ENCODE results near the gene CXCL17. TPM values are rescaled to one million over a fixed set of nuclear protein-coding genes. Genes with fewer than 3 reads are reported as not detected.
"Not testable (repeated sequence)": the region's sequence is repeated elsewhere in the genome, so short reads cannot be mapped to it uniquely, and the experiment has no call there.

The CXCL17 gene
- not detected for total RNA-seq (2021; fragmentation: NEBNext Ultra II Directional; extraction: Animal tissue kit (Norgen Biotek cat#: 25700))
- long read RNA-seq, result 0 reads

- peaks cover 6% of the 10 kb centered on the region; the same call in 1 of the 2 replicates for H3K4me1 Mint-ChIP-seq (ENCODE audit: low read depth)
- H3K36me3 Mint-ChIP-seq (ENCODE audit: low read depth), result no peaks in the 10 kb centered on the region
- H3K4me3 Mint-ChIP-seq, result no peak within 1 kb of the TSS
- no peak for DNase-seq
- H3K27ac Mint-ChIP-seq, result no peak within 1 kb of the TSS
- no peaks in the 10 kb centered on the region for H3K9me3 Mint-ChIP-seq
- no peak for TF ChIP-seq CTCF (IDR thresholded peaks at IDR 0.05)
- peaks cover 24% of the 10 kb centered on the region for H3K27me3 Mint-ChIP-seq (ENCODE audit: insufficient read depth)
These were observed at the start of gene CXCL17 for GRCh38 chr19:42442833-42443232. Gene CXCL17, minus strand, starts transcription at chr19:42442946. Its CDS starts 114 bp downstream, at chr19:42442832.

GRCh38 chr19:42488783-42489521 is 46.2 kb upstream of the CXCL17 start:
- TF ChIP-seq CTCF (IDR thresholded peaks at IDR 0.05), result no peak
- Mint-ChIP-seq H3K27ac (no peak overlapping the region), H3K27me3 (ENCODE audit: insufficient read depth) (peaks cover 7% of the 10 kb centered on the region), H3K9me3 (no peaks in the 10 kb centered on the region), H3K36me3 (ENCODE audit: low read depth) (no peaks in the 10 kb centered on the region), H3K4me3 (no peak overlapping the region), H3K4me1 (ENCODE audit: low read depth) (no peaks in the 10 kb centered on the region)
- no peak for DNase-seq

GRCh38 chr19:42487798-42488178 is 45.0 kb upstream of the CXCL17 start:
- Mint-ChIP-seq H3K4me1 (ENCODE audit: low read depth) (no peaks in the 10 kb centered on the region), H3K9me3 (no peaks in the 10 kb centered on the region), H3K36me3 (ENCODE audit: low read depth) (peaks cover 4% of the 10 kb centered on the region; the same call in 1 of the 2 replicates), H3K4me3 (no peak overlapping the region), H3K27me3 (ENCODE audit: insufficient read depth) (peaks cover 4% of the 10 kb centered on the region), H3K27ac (no peak overlapping the region)
- DNase-seq, result no peak
- TF ChIP-seq CTCF (IDR thresholded peaks at IDR 0.05), result no peak

GRCh38 chr19:42487032-42487797 is 44.5 kb upstream of the CXCL17 start:
- Mint-ChIP-seq H3K9me3 (no peaks in the 10 kb centered on the region), H3K36me3 (ENCODE audit: low read depth) (peaks cover 4% of the 10 kb centered on the region; the same call in 1 of the 2 replicates), H3K27ac (no peak overlapping the region), H3K4me3 (no peak overlapping the region), H3K27me3 (ENCODE audit: insufficient read depth) (peaks cover 4% of the 10 kb centered on the region), H3K4me1 (ENCODE audit: low read depth) (no peaks in the 10 kb centered on the region)
- no peak for DNase-seq
- no peak for TF ChIP-seq CTCF (IDR thresholded peaks at IDR 0.05)

- H3K27me3 Mint-ChIP-seq (ENCODE audit: insufficient read depth); H3K27ac Mint-ChIP-seq; H3K4me3 Mint-ChIP-seq; DNase-seq; H3K36me3 Mint-ChIP-seq (ENCODE audit: low read depth); H3K9me3 Mint-ChIP-seq: not testable (repeated sequence)
- peaks cover 15% of the 10 kb centered on the region for H3K4me1 Mint-ChIP-seq (ENCODE audit: low read depth)
These were observed 42.3 kb upstream of the CXCL17 start for GRCh38 chr19:42485036-42485435.

Measured in HFFc6 (cell line).